Stimulated activated CD4-positive, alpha-beta T cell treated with anti-CD3 and anti-CD28 coated beads, Interleukin-12 subunit alpha, Interleukin-12 subunit beta, amount 100 ng/mL, for 4 hours (primary cell): ENCODE measurements around the gene HOXB7.

Source experiments
- DNase-seq: peaks from one replicate; pipeline ENCODE4 v3.0.0-alpha.2; 2020

Gene HOXB7

DNA sequence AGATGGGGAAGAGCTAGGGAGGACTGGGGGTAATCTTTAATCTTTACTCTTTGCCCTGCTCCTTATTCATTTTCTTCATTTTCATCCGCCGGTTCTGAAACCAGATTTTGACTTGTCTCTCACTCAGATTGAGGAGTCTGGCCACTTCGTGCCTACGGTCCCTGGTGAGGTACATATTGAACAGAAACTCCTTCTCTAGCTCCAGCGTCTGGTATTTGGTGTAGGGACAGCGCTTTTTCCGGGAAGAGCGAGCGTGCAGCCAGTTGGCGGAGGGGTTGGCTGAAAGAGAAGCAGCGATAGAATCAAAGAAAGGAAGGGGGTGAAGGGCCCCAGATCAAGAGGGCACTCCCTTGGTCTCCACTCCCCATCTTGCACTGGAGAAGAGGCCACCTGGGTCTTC lies 12.0 kb upstream of the HOXB7 start:
- no peak for DNase-seq

DNA sequence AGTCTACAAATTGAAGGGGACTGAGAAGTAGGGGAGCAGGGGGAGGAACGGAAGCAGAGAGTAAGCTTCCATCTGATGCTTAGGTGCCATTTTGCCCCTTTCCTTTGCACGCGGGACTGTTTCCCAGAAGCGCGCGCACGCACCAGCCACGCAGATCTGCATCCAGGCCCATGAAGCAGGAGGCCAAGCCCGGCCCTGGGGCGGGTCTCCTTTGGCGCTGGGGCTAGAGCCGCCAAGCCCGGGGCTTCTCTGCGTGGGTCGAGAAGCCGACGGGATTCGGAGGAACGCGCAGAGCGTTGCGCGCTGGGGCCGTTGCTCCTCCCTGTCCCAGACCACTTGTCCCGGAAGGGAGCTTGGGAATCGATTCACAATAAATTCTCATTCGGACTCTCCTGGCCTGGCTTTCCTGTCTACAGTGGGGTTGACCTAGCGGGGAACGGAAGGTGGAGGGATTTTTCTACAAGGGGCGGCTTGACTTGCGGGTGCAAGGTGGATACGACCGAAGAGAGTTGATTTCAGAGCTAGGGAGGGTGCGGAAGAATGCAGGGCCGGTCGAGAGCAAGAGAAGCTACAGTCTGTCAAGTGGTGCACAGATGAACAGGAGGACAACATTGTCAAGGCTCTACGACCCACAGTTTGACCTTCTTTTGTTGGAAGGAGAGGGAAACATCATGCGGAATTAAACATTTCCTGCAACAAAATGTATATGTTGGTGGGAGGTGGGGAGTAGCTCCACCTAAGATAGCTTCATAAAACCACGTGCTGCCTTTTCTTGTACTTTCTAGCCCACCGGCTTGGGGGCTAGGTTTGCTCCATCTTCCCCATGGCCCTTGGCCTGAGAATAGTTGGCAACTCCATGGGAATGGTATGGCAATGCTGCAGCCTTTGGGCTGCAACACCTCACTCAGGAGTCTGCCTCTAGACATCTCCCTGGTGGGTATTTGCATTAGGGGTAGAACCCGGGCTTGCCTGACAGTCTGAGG lies 10.9 kb upstream of the HOXB7 start:
- no peak for DNase-seq

- DNase-seq = no peak
Measured at GRCh38 chr17:48620461-48621139, 9.8 kb upstream of the HOXB7 start.

GRCh38 chr17:48619826-48620449 lies 9.1 kb upstream of the HOXB7 start:
- no peak for DNase-seq

DNA sequence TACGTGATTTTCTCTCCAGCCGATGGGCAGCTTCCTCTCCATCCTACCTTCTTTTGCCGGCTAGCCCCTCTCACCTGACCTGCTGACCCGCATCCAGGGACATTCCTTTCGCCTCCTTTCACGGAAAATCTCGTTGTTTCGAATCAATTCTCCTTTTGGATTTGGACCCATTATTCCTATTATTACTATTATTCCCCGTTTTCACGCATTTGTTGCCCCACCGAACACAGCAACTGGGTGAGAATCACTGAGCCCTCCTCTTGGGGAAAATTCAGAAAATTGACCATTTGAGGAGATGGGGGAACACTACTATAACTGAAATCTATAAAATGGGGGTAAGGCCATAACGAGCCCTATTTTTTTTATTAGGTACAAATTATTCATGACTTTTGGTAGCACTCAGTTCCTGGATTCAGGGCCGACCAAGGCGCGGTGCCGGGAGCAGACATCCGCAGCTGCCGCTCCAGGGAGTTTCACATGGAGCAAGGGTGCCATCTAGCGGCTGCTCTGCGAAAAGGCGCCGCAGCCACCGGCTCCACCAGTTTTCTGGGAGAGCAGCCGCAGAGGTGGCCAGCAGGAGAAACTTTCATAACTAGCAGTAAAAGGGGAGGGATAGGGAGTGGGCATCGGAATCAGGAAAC lies 7.6 kb upstream of the HOXB7 start:
- DNase-seq = peak; percentile 83

DNA sequence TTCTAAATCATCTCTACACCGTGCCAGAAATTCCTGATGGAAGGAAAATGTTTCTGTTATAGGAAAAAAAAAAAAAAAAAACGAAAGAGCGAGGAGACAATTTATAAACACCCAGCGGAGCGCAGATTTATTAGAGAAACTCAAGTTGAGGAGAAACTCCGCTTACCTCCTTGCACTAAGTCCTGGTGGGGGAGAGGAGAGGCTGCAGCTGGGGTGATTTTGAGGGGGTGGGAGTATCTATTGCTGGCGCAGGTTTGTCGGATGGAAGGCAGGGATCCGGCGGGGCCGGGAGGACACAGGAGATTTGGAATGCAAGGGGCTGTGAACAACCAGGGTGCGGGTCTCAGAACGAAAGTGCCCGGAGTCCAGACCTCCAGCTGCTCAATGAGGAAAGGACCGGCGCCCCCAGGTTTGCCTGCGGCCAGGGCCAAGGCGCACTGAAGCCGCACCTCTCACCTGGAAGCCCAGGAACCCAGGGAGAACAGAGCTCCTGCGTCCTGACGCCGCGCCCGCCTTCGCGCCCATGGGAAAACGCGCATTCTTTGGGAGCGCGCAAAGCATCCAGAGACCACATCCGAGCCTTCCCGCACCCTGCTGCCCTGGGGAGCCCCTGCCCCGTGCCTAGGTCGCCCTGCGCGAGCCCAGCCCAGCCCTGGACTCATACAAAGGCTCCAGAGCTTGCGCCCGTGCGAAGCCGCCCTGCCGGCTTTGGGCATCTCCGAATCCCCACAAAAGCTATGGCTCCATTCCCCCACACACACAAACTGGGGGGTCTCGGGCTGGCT lies 6.8 kb upstream of the HOXB7 start:
- DNase-seq = no peak

GRCh38 chr17:48616717-48617470 lies 6.1 kb upstream of the HOXB7 start:
- no peak for DNase-seq

DNA sequence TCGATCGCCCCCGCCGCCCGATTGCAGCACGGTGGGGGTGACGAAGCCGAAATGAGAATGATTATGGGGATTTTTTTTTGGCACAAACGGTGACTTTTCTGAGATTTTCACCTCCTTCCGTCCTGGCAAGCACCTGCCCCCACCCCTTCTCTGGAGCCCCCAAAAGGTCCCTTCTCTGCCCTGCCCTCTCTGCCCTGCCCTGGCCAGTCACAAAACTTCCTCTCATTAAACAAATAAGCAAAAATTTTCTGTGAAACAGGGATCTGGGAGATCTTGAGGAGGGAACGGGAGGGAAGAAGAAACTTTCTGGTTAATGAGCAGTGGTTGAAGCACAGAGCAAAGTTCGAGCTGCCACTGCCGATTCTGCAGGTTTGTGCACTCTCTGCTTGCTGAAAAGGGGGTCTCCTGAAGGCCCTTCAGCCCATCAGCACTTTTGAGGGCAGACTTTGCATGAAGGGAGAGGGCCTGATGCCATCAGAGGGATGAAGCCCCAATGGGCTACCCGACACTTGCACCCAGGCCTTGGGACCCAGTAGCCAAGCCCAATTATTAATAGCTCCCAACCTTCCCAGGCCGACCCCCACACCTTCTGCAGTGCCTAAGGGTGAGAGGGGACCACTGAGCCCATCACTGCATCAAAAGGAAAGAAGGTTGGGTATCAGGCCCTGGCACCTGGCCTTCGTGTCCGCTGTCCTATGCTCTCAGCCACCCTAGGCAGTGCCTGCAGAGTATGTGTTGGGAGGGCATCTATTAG lies 5.3 kb upstream of the HOXB7 start:
- DNase-seq = no peak

DNA sequence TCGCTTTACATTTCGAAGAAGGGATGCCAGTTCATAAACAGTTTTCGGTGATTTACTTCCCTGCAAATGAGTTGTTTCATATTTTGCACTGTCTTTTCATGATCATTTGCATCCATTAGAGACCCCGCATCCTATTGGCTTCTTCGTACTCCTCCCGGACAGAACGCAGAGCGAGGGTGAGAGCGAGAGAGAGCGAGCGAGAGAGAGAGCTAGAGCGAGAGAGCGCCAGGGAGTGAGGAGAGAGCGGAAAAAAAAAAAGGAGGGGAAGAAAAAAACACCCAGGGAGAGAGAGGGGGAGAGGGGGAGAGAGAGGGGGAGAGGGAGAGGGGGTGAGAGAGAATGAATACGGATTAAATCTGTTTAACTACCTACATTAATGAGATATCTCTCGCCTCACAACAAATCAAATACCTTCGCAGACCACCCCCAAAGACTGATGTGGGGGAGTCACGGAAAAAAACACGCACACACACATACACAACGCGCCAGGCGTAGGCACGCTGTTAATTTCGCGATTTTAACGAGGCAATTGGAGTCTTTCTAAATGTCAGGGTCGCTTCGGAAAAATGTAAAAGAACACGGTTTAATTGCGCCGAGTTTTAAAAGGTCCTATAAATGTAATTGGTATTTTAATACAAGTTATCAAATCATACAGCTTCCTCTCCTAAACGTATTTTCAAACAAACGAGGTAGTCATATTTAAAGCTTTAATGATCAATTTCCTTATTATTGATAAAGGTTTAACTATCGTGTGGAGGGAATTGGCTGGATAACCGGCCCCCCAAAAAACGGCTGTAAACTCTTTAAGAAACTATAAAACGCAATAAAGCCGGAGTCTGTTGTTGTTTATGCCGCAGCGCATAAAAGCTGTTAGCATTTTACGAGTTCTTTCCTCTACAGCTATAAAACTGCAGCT lies 4.5 kb upstream of the HOXB7 start, which contains the start of gene HOXB8:
Gene HOXB8, minus strand, starts transcription at position 246 of the 916 bp plus-strand sequence. CDS start 588 bp downstream, outside the sequence.
- no peak for DNase-seq

- DNase-seq = no peak
Measured at GRCh38 chr17:48613862-48614694, 3.3 kb upstream of the HOXB7 start.

GRCh38 chr17:48612854-48613691 lies 2.3 kb upstream of the HOXB7 start:
- peak; percentile 50 for DNase-seq

- no peak for DNase-seq
Measured at GRCh38 chr17:48612456-48612853, 1.6 kb upstream of the HOXB7 start.

GRCh38 chr17:48611681-48612455 lies 1.1 kb upstream of the HOXB7 start:
- no peak for DNase-seq

DNA sequence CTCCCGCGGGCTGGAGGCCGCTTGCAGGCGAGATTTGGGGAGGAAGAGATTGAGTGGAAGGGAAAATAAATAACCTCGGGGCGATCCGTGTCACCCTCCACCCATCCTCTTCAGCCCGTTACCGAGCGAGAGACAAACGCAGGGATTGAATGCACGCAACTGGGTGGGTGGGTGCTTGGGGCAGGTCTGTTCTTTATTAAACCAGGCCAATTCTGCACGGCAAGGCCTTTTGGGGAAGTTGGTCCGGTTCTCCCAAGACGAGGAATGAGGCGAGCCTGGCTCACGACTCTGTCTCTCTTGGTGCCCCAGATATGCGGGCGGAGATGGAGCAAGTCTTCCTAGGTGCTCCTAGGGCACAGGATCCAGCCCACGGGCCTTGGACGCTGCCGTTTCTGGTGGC lies 396 bp upstream of the HOXB7 start:
- DNase-seq = no peak

DNA sequence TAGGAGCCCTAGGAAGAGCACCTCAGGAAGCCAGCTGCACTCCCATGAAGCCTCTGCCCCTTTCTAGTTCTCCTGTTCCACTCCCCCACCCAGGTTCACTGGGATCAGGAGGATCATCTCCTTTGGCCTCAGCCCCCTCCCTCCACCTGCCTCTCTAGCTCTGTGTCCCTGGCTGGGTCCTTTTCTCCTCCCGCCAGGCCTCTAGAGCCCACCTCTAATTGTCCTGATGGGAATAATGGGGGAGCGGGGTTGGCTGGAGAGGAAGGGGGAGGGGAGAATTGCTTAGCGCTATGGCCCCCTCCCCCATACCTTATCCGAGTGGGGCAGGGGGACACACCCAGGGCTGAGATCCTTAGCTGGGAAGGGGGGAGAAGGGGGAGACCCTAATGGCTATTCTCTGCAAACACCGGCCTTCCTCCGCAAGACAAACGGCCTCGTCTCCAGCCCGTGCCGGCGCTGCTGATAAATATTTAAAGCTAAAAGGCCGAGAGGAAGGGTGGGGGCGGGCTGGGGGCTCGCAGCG lies 997 bp downstream of the HOXB7 start:
- no peak for DNase-seq

- DNase-seq = no peak
Measured at GRCh38 chr17:48609033-48609432, 1.8 kb downstream of the HOXB7 start.

DNA sequence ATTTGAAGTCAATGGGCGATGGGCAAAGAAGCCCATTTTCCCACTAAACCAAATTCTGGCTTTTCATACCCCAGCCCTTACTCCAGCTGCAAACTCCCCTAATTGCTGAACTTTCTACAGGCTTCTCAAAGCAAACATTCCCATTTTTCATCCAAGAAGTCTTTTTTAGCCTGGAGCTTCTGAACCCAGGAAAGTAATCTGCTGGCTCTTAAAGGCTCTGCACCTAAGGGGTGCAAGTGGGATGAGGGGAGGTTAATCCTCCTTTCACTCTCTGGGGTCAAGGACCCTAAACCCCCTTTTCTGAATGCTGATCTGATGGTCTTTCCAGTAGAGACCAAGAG lies 2.4 kb downstream of the HOXB7 start:
- DNase-seq = no peak
